GM12892 (cell line): ENCODE data around the gene LLGL2.
"Not testable (repeated sequence)": the region's sequence is repeated elsewhere in the genome, so short reads cannot be mapped to it uniquely, and the experiment has no call there.

ENCODE experiments used
- POLR2A ChIP-seq: IDR thresholded peaks from 2 replicates; pipeline ENCODE4 v1.6.1; 2011; ENCODE audit warnings: low read depth, low read length, control low read depth
- POLR2AphosphoS5 ChIP-seq: IDR thresholded peaks from 2 replicates; pipeline ENCODE4 v1.6.1; 2011; ENCODE audit warnings: low read depth, low read length, control low read depth
- TAF1 ChIP-seq: IDR thresholded peaks from 2 replicates; pipeline ENCODE4 v1.6.1; 2011; ENCODE audit warnings: low read depth, mild to moderate bottlenecking, control low read depth, low read length, borderline replicate concordance

DNA sequence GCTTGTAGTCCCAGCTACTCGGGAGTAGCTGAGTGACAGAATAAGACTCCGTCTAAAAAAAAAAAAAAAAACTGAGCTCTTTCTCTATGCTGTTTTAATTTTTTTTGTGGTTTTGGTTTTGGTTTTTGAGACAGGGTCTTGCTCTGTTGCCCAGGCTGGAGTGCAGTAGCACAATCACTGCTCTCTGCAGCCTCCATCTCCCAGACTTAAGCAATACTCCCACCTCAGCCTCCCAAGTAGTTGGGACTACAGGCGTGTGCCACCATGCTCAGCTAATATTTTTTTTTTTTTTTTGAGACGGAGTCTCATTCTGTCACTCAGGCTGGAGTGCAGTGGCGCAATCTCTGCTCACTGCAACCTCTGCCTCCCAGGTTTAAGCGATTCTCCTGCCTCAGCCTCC lies 57.7 kb downstream of the LLGL2 start:
- not testable (repeated sequence) for TF ChIP-seq POLR2A, POLR2AphosphoS5, TAF1
